Aorta (tissue), 5 donors: Measurements from ENCODE around the gene PRKCE. TPM values are rescaled to one million over a fixed set of nuclear protein-coding genes. Genes with fewer than 3 reads are reported as not detected.
"Not testable (repeated sequence)": the region's sequence is repeated elsewhere in the genome, so short reads cannot be mapped to it uniquely, and the experiment has no call there.

ENCODE experiments used
- ATAC-seq: fragments of 200-7000 bp; cut with Tn5 transposase; one replicate; pipeline ENCODE4 v1.9.1; 2022; ENCODE audit warnings: moderate library complexity; ENCODE audit not compliant: low FRiP score
- DNase-seq, 2 donors: peaks; one replicate each; pipeline ENCODE4 v3.0.0-alpha.2; 2020
- H3K27ac ChIP-seq, 2 donors: one replicate each; pipeline ENCODE4 v1.5.1; 2013; ENCODE audit warnings: low read length in 2 of 2, mild to moderate bottlenecking in 2 of 2, moderate library complexity in 2 of 2, control low read depth in 1 of 2, inconsistent platforms in 1 of 2, low read depth in 1 of 2
- H3K27me3 ChIP-seq, 2 donors: one replicate each; pipeline ENCODE4 v1.6.1; 2013; ENCODE audit warnings: control low read depth in 1 of 2, low read length in 1 of 2, mild to moderate bottlenecking in 1 of 2, moderate library complexity in 1 of 2; ENCODE audit not compliant: insufficient read depth in 2 of 2, control insufficient read depth in 1 of 2
- H3K36me3 ChIP-seq, 2 donors: one replicate each; pipeline ENCODE4 v1.6.1; 2013; ENCODE audit warnings: control low read depth in 1 of 2, low read length in 1 of 2, mild to moderate bottlenecking in 1 of 2; ENCODE audit not compliant: insufficient read depth in 2 of 2, control insufficient read depth in 1 of 2
- H3K4me1 ChIP-seq, 2 donors: one replicate each; pipeline ENCODE4 v1.6.1; 2013; ENCODE audit warnings: low read length in 2 of 2, control low read depth in 1 of 2, mild to moderate bottlenecking in 1 of 2, moderate library complexity in 1 of 2; ENCODE audit not compliant: insufficient read depth in 2 of 2, control insufficient read depth in 1 of 2
- H3K4me3 ChIP-seq, 2 donors: one replicate each; pipeline ENCODE4 v1.5.1; 2013; ENCODE audit warnings: low read length in 2 of 2, control low read depth in 1 of 2, mild to moderate bottlenecking in 1 of 2
- H3K9me3 ChIP-seq: one replicate; pipeline ENCODE4 v1.6.1; 2013; ENCODE audit warnings: mild to moderate bottlenecking, low read length; ENCODE audit not compliant: control insufficient read depth
- WGBS, 2 donors: extraction: QIAGEN DNeasy Blood & Tissue Kit; methylation state at CpG; one replicate each; pipeline ENCODE4 v1.1.7; 2013; 5-methylcytosine and 5-hydroxymethylcytosine counted together
- intact Hi-C, 2 donors: fragments of 100-400 bp; cut with DNase I; formaldehyde crosslinking; loops; one replicate each; pipeline versions ENCODE4 v1.14.2 to v1.15.0; 2022
- polyA plus RNA-seq, 2 donors: library from polyadenylated mRNA; stranded (reverse); fragments of 200-250 nt; gene quantifications; one replicate each; pipeline ENCODE4 v1.2.3, GENCODE V29; 2013
- total RNA-seq, 2 donors: library from RNA; stranded (reverse); fragmentation: NEBNext Ultra II Directional; extraction: Animal tissue kit (Norgen Biotek cat#: 25700); gene quantifications; one replicate each; pipeline ENCODE4 v1.2.1, GENCODE V29; 2021
- donor health status: healthy with polysubstance abuse.
- donor health status: Bipolar disorder and iron deficiency.
- donor health status: DM: no; HTN: no; CAD: no.
- donor health status: DM: no; HTN: no; CAD: no.
- donor health status: DM: yes; HTN: yes; CAD: no.

Gene PRKCE
- total and polyA plus RNA-seq, 4 donors, result 1.5 to 23.8 (median 11.2) TPM

DNA sequence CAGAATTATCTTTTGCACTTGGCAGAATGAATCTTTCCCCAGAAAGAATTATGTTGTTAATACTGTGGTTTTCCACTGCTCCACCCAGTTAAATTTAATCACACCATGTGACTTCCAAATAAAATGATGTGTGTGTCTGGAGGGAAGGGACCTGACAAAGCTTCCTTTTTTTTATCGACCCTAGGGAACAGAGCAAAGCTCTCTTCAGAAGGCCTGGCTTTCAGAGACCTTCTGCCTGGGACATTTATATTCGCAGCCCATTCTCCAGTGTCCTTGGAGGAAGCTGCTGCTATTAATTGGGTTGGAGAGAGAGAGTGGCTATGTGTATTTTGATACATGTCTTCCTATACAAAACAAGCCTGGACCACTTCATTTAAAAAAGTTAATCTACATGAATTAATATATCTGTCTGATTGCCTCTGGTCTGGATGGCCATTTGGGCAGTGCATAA lies 233.7 kb downstream of the PRKCE start:
- 31 to 36% methylated on average over 2 of the region's 2 CpGs for WGBS, 2 donors
- ATAC-seq, result peak; percentile 65
- H3K4me1 ChIP-seq, result peaks cover 0 to 11% of the 10 kb centered on the region in 2 donors
- no peaks in the 10 kb centered on the region for H3K27me3 ChIP-seq
- H3K9me3 ChIP-seq, result no peaks in the 10 kb centered on the region
- DNase-seq, result no peak
- intact Hi-C loops, result no loop called here
- H3K27ac ChIP-seq, result no peak overlapping the region
- H3K36me3 ChIP-seq, result no peaks in the 10 kb centered on the region
- no peak overlapping the region for H3K4me3 ChIP-seq

DNA sequence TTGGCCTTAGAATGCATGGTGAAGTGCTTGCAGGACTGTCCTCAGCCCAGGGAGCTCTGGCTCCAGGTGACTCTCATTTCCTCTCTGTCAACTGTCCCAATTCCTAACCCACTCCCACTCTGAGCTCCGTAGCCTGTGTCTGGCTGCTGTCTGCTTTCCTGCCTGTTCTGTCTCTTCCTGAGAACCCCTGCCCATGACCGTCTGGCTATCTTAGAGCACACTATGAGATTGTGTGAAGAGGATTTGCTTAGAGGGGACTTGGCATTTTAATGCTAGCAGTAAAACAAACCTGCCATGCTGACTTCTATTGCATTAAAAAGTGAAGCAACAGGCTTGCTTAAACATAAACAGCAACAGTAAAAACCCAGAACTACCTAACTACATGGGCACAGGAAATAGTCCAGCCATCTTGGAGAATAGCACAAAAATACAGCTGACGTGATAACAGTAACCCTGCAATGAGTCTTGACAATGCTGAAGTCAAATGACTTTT lies 234.7 kb downstream of the PRKCE start:
- no peak overlapping the region for H3K4me3 ChIP-seq
- DNase-seq (no peak), ATAC-seq (no peak)
- intact Hi-C loops, result no loop called here
- peaks cover 0 to 11% of the 10 kb centered on the region in 2 donors for H3K4me1 ChIP-seq
- H3K36me3 ChIP-seq, result no peaks in the 10 kb centered on the region
- whole genome bisulfite sequencing, 2 donors, result 68 to 80% methylated on average over 3 of the region's 3 CpGs
- H3K27me3 ChIP-seq, result no peaks in the 10 kb centered on the region
- no peaks in the 10 kb centered on the region for H3K9me3 ChIP-seq
- H3K27ac ChIP-seq, result no peak overlapping the region

DNA sequence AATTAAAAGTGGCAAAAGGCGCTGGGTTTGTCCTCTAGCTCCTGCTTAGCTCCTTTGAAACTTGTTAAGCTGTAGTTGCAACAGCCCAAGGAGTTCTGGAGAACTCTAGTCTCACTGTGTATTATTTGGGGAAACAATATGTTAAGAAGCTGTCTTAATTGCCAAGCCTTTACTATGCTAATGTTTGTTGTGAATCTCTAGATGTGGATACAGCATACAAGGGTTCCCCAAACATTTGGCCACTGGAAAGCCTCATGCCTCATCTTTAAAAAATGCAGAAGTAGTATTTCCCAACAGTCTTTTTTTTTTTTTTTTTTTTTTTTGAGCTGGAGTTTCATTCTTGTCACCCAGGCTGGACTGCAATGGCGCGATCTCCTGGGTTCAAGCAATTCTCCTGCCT lies 236.7 kb downstream of the PRKCE start:
- no peaks in the 10 kb centered on the region for H3K9me3 ChIP-seq
- WGBS, 2 donors, result 92 to 97% methylated on average over 3 of the region's 3 CpGs
- no peaks in the 10 kb centered on the region for H3K36me3 ChIP-seq
- no peak overlapping the region for H3K4me3 ChIP-seq
- DNase-seq (no peak), ATAC-seq (no peak)
- intact Hi-C loops, result no loop called here
- H3K27ac ChIP-seq, result no peak overlapping the region
- peaks cover 0 to 2% of the 10 kb centered on the region in 2 donors for H3K4me1 ChIP-seq
- H3K27me3 ChIP-seq, result no peaks in the 10 kb centered on the region

DNA sequence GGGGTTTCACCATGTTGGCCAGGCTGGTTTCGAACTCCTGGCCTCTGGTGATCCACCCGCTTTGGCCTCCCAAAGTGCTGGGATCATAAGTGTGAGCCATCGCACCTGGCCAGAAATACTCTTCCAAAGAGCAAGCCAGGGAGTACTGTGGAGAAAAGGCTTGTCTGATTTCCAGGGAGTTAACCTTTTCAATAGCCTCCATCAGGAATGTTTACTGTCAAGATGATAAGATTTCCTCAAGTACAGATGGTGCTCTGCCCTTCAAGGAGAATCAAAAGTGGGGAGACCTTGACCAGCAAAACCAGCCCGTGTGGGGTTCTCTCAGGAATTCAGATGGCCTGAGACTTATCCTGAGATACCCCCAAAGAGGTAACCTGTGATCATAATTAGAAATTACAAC lies 237.2 kb downstream of the PRKCE start:
- ATAC-seq, result no peak

DNA sequence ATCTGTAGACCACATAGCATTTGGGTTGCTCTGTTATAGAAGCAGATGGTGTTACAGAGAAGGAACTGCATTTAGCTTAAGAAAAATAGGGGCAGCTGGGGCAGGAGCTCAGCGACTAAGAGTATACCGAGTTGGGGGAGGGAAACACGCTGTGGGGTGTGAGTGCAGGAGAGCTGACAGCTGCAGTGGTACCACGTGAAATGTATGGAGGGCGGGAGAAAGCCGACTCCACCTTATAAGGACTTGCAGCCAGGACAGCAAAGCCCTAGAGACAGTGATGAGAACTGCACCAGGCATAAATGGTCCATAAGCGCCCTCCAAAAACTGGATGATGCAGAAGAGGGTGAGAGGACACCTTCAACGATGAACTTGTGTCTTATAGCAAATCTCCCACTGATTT lies 237.6 kb downstream of the PRKCE start:
- H3K4me3 ChIP-seq, result no peak overlapping the region
- no peaks in the 10 kb centered on the region for H3K36me3 ChIP-seq
- intact Hi-C loops, result no loop called here
- WGBS, 2 donors, result 84 to 89% methylated on average over 8 of the region's 8 CpGs
- no peaks in the 10 kb centered on the region for H3K27me3 ChIP-seq
- ATAC-seq, result no peak
- no peak for DNase-seq
- no peak overlapping the region for H3K27ac ChIP-seq
- no peaks in the 10 kb centered on the region for H3K4me1 ChIP-seq
- no peaks in the 10 kb centered on the region for H3K9me3 ChIP-seq

More for the DNA sequence above, 237.2 kb downstream of the PRKCE start:
- intact Hi-C loops, result no loop called here
- Histone ChIP-seq H3K4me3 (no peak overlapping the region), H3K9me3 (no peaks in the 10 kb centered on the region), H3K27ac (no peak overlapping the region), H3K27me3 (no peaks in the 10 kb centered on the region), H3K36me3 (no peaks in the 10 kb centered on the region), H3K4me1 (no peaks in the 10 kb centered on the region)
- WGBS, 2 donors, result 96 to 98% methylated on average over 4 of the region's 4 CpGs
- DNase-seq, result no peak

DNA sequence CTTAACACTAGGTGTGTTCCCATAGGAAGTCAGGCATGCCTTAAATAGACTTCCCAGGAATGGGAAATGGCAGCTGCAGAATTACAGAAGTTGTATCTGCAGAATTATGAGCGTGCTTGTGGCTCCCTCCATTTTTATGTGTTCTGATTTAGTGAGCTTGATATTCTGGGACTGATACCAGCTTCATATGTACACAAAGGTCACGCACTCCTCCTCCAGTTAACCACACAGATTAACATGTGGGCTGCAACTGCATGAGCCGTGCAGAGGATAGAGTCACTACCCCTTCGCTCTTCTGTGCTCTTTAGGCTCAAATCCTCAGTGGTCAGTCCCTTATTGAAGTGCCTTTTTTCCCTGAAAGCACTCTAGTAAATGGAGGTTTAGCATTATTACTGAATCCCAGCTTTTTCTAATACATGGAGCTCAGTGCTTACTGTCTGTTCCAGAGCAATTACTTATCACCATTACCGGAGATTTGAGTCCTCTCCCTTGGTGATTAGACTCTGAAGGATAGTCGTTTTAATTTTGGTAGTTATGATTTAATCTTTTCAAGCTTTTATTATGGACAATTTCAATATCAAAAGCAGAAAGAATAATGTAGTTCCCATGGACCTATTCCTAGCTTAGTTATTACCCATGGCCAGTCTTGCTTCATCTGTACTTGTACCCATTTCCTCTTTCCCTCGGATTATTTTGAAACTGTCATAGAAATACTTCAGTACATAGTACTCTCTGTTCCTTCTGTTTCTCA lies 238.3 kb downstream of the PRKCE start:
- ATAC-seq (no peak), DNase-seq (no peak)
- H3K27me3 ChIP-seq, result no peaks in the 10 kb centered on the region
- no peaks in the 10 kb centered on the region for H3K4me1 ChIP-seq
- H3K36me3 ChIP-seq, result no peaks in the 10 kb centered on the region
- intact Hi-C loops, result no loop called here
- 90 to 91% methylated on average over 7 of the region's 7 CpGs for WGBS, 2 donors
- H3K27ac ChIP-seq, result no peak overlapping the region
- no peaks in the 10 kb centered on the region for H3K9me3 ChIP-seq
- no peak overlapping the region for H3K4me3 ChIP-seq

DNA sequence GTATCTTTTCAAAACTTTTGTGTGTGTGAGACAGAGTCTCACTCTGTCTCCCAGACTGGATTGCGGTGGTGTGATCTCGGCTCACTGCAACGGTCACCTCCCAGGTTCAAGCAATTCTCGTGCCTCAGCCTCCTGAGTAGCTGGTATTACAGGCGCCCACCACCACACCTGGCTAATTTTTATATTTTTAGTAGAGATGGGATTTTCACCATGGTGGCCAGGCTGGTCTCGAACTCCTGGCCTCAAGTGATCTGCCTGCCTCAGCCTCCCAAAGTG lies 238.8 kb downstream of the PRKCE start:
- DNase-seq, H3K27ac ChIP-seq, H3K4me3 ChIP-seq, H3K27me3 ChIP-seq, H3K4me1 ChIP-seq, ATAC-seq, H3K9me3 ChIP-seq, H3K36me3 ChIP-seq, intact Hi-C loops: not testable (repeated sequence)
- 94 to 99% methylated on average over 6 of the region's 6 CpGs for WGBS, 2 donors

DNA sequence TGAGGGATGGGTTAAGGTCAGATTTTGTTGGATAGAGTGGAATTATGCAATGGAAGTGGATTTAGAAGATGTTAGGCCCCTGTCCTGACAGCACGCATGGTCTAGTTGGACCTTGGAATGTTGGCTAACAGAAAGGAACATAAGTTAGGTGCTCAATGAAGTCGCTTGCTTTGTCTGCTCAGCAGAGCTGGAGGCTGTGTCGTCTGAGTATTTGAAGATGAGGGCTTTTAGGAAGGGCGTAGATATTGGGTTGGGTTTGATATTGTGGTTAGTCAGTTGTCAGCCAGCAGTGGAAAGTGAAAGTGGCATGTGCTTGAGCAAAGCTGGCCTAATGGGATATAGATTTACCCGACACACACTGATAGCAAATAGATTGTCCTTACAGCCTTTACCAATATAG lies 239.3 kb downstream of the PRKCE start:
- no peaks in the 10 kb centered on the region for H3K27me3 ChIP-seq
- 90 to 93% methylated on average over 5 of the region's 5 CpGs for WGBS, 2 donors
- H3K4me3 ChIP-seq, result no peak overlapping the region
- no peaks in the 10 kb centered on the region for H3K36me3 ChIP-seq
- H3K9me3 ChIP-seq, result no peaks in the 10 kb centered on the region
- DNase-seq (no peak), ATAC-seq (no peak)
- H3K4me1 ChIP-seq, result no peaks in the 10 kb centered on the region
- intact Hi-C loops, result no loop called here
- no peak overlapping the region for H3K27ac ChIP-seq

DNA sequence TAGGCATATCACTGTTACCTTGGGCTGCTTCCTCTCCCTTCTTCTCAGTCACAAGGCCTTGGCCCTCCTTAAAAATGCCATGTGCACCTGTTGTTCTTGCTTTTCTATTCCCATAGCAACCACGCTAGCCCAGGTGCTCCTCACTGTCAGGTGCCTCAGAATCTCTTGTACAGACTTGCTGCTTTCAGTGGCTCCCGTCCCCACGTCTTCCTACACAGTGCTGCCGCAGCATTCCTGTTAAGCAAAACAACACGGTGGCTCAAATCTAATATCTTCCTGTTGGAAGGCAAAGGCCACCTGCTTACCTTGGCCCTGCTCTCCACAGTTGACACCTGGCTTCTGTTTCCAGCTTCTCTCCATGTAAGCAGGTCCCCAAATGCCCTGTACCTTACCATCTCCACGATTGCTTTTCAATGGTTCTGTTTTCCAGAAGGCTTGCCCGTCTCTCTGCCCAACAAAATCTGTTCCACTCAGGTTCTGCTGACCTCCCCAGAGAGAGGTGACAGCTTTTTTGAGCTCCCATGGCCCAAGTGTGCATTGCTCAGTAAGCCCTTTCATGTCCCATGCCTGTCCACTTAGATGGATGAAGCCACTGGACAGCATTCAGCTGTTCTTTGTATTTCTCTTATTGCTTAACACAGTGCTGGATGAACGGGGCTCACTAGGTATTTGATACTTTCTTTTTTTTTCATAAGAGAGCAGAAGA lies 240.4 kb downstream of the PRKCE start:
- no peaks in the 10 kb centered on the region for H3K27me3 ChIP-seq

More for the DNA sequence above, 240.4 kb downstream of the PRKCE start:
- Histone ChIP-seq H3K9me3 (no peaks in the 10 kb centered on the region), H3K36me3 (no peaks in the 10 kb centered on the region), H3K27ac (no peak overlapping the region), H3K4me1 (no peaks in the 10 kb centered on the region), H3K4me3 (no peak overlapping the region)
- ATAC-seq, result no peak
- 86 to 91% methylated on average over 8 of the region's 8 CpGs for WGBS, 2 donors
- intact Hi-C loops, result no loop called here
- no peak for DNase-seq
